Measurements from ENCODE around the gene VPREB1.

DNA sequence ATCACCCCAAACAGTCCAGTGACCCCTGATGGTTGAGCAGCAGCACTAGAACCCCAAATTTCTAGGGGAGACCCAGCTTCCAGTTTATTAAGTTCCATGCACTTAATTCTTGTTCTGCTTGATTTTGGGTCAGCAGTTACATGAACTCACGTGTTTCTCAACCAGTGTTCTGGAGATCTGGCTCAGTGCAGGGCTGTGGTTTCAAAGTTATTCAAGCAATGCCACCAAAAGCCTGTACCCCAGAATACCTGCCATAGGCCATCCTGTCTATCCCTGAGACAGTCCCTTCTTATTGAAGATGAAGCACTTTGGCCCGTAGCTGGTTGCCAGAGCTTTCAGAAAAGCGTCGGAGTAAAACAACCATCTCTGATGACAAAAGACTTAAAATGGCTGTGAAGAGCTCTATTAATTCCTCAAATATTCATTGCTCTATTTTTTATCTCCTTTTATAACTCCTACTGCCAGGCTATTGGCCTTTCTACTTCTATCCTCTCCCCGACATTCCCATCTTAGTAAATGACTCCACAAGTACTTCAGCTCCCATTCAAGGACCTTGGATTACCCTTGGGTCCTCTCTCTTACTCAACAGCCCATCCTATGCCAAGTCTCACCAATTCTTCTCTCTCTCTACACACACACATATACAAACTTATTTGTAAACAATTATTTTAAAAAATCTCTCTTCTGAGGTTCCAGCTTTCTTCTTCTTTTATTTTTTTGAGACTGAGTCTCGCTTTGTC, 18.0 kb upstream of the VPREB1 start:
- TF ChIP-seq SP1 (IDR thresholded peaks at IDR 0.05) (no peak), FOXM1 (IDR thresholded peaks at IDR 0.05; ENCODE audit: borderline replicate concordance) (no peak), SUZ12 (IDR thresholded peaks at IDR 0.05) (no peak), ELF4 (IDR thresholded peaks at IDR 0.05) (no peak), HDGF (IDR thresholded peaks at IDR 0.05; ENCODE audit: borderline replicate concordance) (no peak), BHLHE40 (IDR thresholded peaks at IDR 0.05; ENCODE audit: borderline replicate concordance) (no peak), TARDBP (IDR thresholded peaks at IDR 0.05) (no peak)

Data from HEK293T (cell line).